Measurements from ENCODE around the gene NBL1. TPM values are rescaled to one million over a fixed set of nuclear protein-coding genes. Genes with fewer than 3 reads are reported as not detected.

The NBL1 gene
- total and polyA plus RNA-seq, 9 of the 15 experiments (the other 6 are each of a cell fraction or from before 2014, with no cell fraction given) = 0.10 to 3.7 (median 1.8) TPM; not detected in 1

- TF ChIP-seq BHLHE40 (IDR thresholded peaks at IDR 0.05; ENCODE audit: low read length) (peak; percentile 49), ZNF778 (CRISPR knock-in tag; IDR thresholded peaks at IDR 0.05) (no peak), FOS (IDR thresholded peaks at IDR 0.05; ENCODE audit: extremely low read depth, insufficient read length) (no peak), AFF4 (CRISPR knock-in tag; IDR thresholded peaks at IDR 0.05) (peak; percentile 27), CEBPG (CRISPR knock-in tag; IDR thresholded peaks at IDR 0.05) (no peak), CEBPG (tag; conservative IDR thresholded peaks at IDR 0.05 in 1 of 2, IDR thresholded peaks at IDR 0.05 in 1 of 2) (no peak), ILF3 (IDR thresholded peaks at IDR 0.05; ENCODE audit: borderline replicate concordance) (no peak), USF1 (CRISPR knock-in tag; IDR thresholded peaks at IDR 0.05) (peak; percentile 41; the same call in 1 of the 2 replicates), ZEB2 (IDR thresholded peaks at IDR 0.05) (no peak), ATF1 (CRISPR knock-in tag; IDR thresholded peaks at IDR 0.05) (no peak), ATF1 (tag; IDR thresholded peaks at IDR 0.05) (peak; percentile 69), NFRKB (IDR thresholded peaks at IDR 0.05; ENCODE audit: low read depth) (no peak), ELF1 (tag; IDR thresholded peaks at IDR 0.05) (no peak), CREB1 (IDR thresholded peaks at IDR 0.05) (peak; percentile 60; the same call in 1 of the 2 replicates), CREB1 (CRISPR knock-in tag; IDR thresholded peaks at IDR 0.05) (peak; percentile 69), THRAP3 (IDR thresholded peaks at IDR 0.05; ENCODE audit: borderline replicate concordance) (no peak), ZMIZ1 (IDR thresholded peaks at IDR 0.05; ENCODE audit: low read depth in 2 of 2, low read length in 2 of 2) (no peak), ZNF165 (CRISPR knock-in tag; IDR thresholded peaks at IDR 0.05; ENCODE audit: borderline replicate concordance) (no peak), ID3 (CRISPR knock-in tag; IDR thresholded peaks at IDR 0.05) (no peak), ID3 (tag; IDR thresholded peaks at IDR 0.05) (no peak)
These were observed 46.4 kb upstream of the NBL1 start (continued) for GRCh38 chr1:19597496-19598309.
